Activated CD8-positive, alpha-beta T cell treated with anti-CD3 and anti-CD28 coated beads for 36 hours (primary cell): ENCODE measurements around the gene STRA8. TPM values are rescaled to one million over a fixed set of nuclear protein-coding genes. Genes with fewer than 3 reads are reported as not detected.

Experiments
- ATAC-seq: fragments of 200-7000 bp; cut with Tn5 transposase; one replicate; pipeline ENCODE4 v1.10.0; 2021; ENCODE audit warnings: mild to moderate bottlenecking, moderate library complexity
- CTCF ChIA-PET: fragments of 350-600 bp; sonication (Branson Sonifier 250); formaldehyde crosslinking; loops from one replicate; lab custom pipeline; 2021; ENCODE audit warnings: antibody characterized with exemption; lab: Charles Lee
- POLR2A ChIA-PET: fragments of 350-600 bp; sonication (Branson Sonifier 250); formaldehyde crosslinking; loops from one replicate; lab custom pipeline; 2021; ENCODE audit warnings: antibody characterized with exemption; lab: Charles Lee
- DNase-seq: peaks from one replicate; pipeline ENCODE4 v3.0.0-alpha.2; 2020
- H3K27ac Mint-ChIP-seq: one replicate; pipeline ENCODE4 v1.8.0; 2021; ENCODE audit warnings: mild to moderate bottlenecking, mixed read lengths
- H3K27me3 Mint-ChIP-seq: one replicate; pipeline ENCODE4 v1.8.0; 2021; ENCODE audit warnings: mixed read lengths
- H3K36me3 Mint-ChIP-seq: one replicate; pipeline ENCODE4 v1.8.0; 2021; ENCODE audit warnings: low read depth, mixed read lengths
- H3K4me1 Mint-ChIP-seq: one replicate; pipeline ENCODE4 v1.8.0; 2021; ENCODE audit warnings: low read depth, mixed read lengths
- H3K4me3 Mint-ChIP-seq: one replicate; pipeline ENCODE4 v1.8.0; 2021; ENCODE audit warnings: mild to moderate bottlenecking, moderate library complexity, mixed read lengths
- H3K9me3 Mint-ChIP-seq: one replicate; pipeline ENCODE4 v1.8.0; 2021; ENCODE audit warnings: mixed read lengths
- intact Hi-C: fragments of 100-400 bp; cut with micrococcal nuclease; formaldehyde crosslinking; loops from one replicate; pipeline ENCODE4 v1.10.0; 2022
- total RNA-seq, 2 experiments: library from RNA; stranded (reverse); gene quantifications; one replicate each; pipeline ENCODE4 v1.2.3, GENCODE V29; 2021
- TF ChIP-seq, protein P1 (sequence below): fragments of 200-600 bp; IDR thresholded peaks from one replicate; pipeline ENCODE4 v1.8.0; 2022; ENCODE audit warnings: antibody characterized with exemption, mild to moderate bottlenecking

The STRA8 gene
- total RNA-seq, 2 experiments from 2014 or later, result not detected

- DNase-seq, result no peak
- no peaks in the 10 kb centered on the region for H3K36me3 Mint-ChIP-seq
- TF ChIP-seq, protein P1, sequence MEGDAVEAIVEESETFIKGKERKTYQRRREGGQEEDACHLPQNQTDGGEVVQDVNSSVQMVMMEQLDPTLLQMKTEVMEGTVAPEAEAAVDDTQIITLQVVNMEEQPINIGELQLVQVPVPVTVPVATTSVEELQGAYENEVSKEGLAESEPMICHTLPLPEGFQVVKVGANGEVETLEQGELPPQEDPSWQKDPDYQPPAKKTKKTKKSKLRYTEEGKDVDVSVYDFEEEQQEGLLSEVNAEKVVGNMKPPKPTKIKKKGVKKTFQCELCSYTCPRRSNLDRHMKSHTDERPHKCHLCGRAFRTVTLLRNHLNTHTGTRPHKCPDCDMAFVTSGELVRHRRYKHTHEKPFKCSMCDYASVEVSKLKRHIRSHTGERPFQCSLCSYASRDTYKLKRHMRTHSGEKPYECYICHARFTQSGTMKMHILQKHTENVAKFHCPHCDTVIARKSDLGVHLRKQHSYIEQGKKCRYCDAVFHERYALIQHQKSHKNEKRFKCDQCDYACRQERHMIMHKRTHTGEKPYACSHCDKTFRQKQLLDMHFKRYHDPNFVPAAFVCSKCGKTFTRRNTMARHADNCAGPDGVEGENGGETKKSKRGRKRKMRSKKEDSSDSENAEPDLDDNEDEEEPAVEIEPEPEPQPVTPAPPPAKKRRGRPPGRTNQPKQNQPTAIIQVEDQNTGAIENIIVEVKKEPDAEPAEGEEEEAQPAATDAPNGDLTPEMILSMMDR, result no peak
- peaks cover 2% of the 10 kb centered on the region for H3K27me3 Mint-ChIP-seq
- ATAC-seq, result no peak
- ChIA-PET CTCF (interaction anchor here (0.6 to 1.5 kb wide), 2 partner anchors 16 to 18 kb away, joined by 3 read pairs; no protein-coding TSS in a partner anchor), POLR2A (interaction anchor here (0.5 kb wide), 1 partner anchor 229 kb away, joined by 3 read pairs; no protein-coding TSS in a partner anchor)
- peaks cover 3% of the 10 kb centered on the region for H3K4me1 Mint-ChIP-seq
- no peak overlapping the region for H3K4me3 Mint-ChIP-seq
- no peak overlapping the region for H3K27ac Mint-ChIP-seq
- H3K9me3 Mint-ChIP-seq, result no peaks in the 10 kb centered on the region
- intact Hi-C loops, result no loop called here
These were observed 24.2 kb downstream of the STRA8 start for GRCh38 chr7:135257790-135258189.

- Mint-ChIP-seq H3K4me3 (no peak overlapping the region), H3K27me3 (peaks cover 2% of the 10 kb centered on the region), H3K4me1 (peaks cover 3% of the 10 kb centered on the region), H3K9me3 (no peaks in the 10 kb centered on the region), H3K27ac (no peak overlapping the region), H3K36me3 (no peaks in the 10 kb centered on the region)
- no peak for ATAC-seq
- DNase-seq, result no peak
- TF ChIP-seq, protein P1, result no peak
- intact Hi-C loops, result no loop called here
- ChIA-PET POLR2A (no interaction called here), CTCF (interaction anchor here (1.5 kb wide), 1 partner anchor 17 kb away, joined by 3 read pairs; no protein-coding TSS in a partner anchor)
These were observed 24.9 kb downstream of the STRA8 start for GRCh38 chr7:135258585-135258984.

GRCh38 chr7:135259702-135260101 is 26.1 kb downstream of the STRA8 start:
- peaks cover 4% of the 10 kb centered on the region for H3K9me3 Mint-ChIP-seq
- H3K36me3 Mint-ChIP-seq, result no peaks in the 10 kb centered on the region
- ATAC-seq, result no peak
- H3K4me3 Mint-ChIP-seq, result no peak overlapping the region
- TF ChIP-seq, protein P1, result no peak
- no peak overlapping the region for H3K27ac Mint-ChIP-seq
- no peaks in the 10 kb centered on the region for H3K4me1 Mint-ChIP-seq
- CTCF ChIA-PET, result interaction anchor here (0.9 to 1.2 kb wide), 2 partner anchors 15 to 385 kb away, joined by 3 to 4 read pairs; no protein-coding TSS in a partner anchor
- intact Hi-C loops, result no loop called here
- H3K27me3 Mint-ChIP-seq, result peaks cover 2% of the 10 kb centered on the region
- POLR2A ChIA-PET, result no interaction called here
- no peak for DNase-seq

GRCh38 chr7:135260470-135260869 is 26.8 kb downstream of the STRA8 start:
- Mint-ChIP-seq H3K4me1 (no peaks in the 10 kb centered on the region), H3K27ac (no peak overlapping the region), H3K4me3 (no peak overlapping the region), H3K36me3 (no peaks in the 10 kb centered on the region), H3K27me3 (peaks cover 2% of the 10 kb centered on the region), H3K9me3 (peaks cover 9% of the 10 kb centered on the region)
- intact Hi-C loops, result no loop called here
- CTCF ChIA-PET, result interaction anchor here (0.9 to 1.6 kb wide), 3 partner anchors 14 to 385 kb away, joined by 3 to 4 read pairs (median 4); no protein-coding TSS in a partner anchor
- ATAC-seq, result no peak
- TF ChIP-seq, protein P1, result no peak
- POLR2A ChIA-PET, result interaction anchor here (0.7 kb wide), 1 partner anchor 35 kb away, joined by 3 read pairs; no protein-coding TSS in a partner anchor
- DNase-seq, result no peak

DNA sequence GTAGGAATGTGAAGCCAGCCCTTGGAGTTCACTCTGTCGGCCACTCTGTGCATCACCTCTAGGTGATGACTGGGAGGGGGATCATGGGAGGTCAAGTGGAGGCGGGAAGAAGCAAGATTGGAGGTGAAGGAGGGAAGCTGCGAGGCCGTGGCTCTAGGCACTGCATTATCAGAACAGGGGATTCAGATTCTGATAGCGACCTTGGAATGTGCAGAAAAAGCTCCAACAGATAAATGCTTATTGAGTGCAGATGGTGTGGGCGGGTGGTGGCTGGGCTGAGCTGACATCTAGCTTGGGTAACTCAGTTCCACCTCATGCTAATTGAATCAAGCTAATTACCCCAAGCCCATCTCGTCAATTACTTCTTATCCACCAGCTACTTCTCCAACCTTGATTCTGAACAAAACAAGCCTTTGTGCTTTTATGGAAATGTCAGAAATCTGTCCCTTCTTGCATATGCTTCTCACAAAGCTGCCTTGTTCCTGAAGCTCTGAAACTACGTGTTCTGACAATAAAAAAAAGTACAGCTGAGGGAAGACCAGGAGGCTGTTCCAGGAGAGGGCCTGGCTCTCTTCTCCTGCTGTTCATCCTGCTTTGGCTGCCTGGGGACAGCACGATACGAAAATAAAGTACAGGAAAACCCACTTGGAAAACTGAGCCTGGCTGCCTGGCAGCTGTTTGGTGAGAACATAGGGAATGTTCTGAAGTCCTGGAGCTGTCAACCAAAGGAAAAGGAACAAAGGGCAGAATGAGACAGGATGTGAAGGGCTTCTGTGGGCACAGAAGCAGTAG is 27.5 kb downstream of the STRA8 start:
- ATAC-seq (no peak), DNase-seq (no peak)
- Mint-ChIP-seq H3K4me1 (no peaks in the 10 kb centered on the region), H3K36me3 (no peaks in the 10 kb centered on the region), H3K9me3 (peaks cover 12% of the 10 kb centered on the region), H3K4me3 (no peak overlapping the region), H3K27me3 (peaks cover 2% of the 10 kb centered on the region), H3K27ac (no peak overlapping the region)
- TF ChIP-seq, protein P1, result no peak
- intact Hi-C loops, result no loop called here
- POLR2A ChIA-PET, result interaction anchor here (0.7 kb wide), 1 partner anchor 35 kb away, joined by 3 read pairs; no protein-coding TSS in a partner anchor
- CTCF ChIA-PET, result interaction anchor here (1.2 to 6.1 kb wide), 3 partner anchors 14 to 384 kb away, joined by 3 to 44 read pairs (median 4); no protein-coding TSS in a partner anchor
